ENCODE results near the gene RYR3.

- TF ChIP-seq, protein P1, sequence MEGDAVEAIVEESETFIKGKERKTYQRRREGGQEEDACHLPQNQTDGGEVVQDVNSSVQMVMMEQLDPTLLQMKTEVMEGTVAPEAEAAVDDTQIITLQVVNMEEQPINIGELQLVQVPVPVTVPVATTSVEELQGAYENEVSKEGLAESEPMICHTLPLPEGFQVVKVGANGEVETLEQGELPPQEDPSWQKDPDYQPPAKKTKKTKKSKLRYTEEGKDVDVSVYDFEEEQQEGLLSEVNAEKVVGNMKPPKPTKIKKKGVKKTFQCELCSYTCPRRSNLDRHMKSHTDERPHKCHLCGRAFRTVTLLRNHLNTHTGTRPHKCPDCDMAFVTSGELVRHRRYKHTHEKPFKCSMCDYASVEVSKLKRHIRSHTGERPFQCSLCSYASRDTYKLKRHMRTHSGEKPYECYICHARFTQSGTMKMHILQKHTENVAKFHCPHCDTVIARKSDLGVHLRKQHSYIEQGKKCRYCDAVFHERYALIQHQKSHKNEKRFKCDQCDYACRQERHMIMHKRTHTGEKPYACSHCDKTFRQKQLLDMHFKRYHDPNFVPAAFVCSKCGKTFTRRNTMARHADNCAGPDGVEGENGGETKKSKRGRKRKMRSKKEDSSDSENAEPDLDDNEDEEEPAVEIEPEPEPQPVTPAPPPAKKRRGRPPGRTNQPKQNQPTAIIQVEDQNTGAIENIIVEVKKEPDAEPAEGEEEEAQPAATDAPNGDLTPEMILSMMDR (conservative IDR thresholded peaks at IDR 0.05; ENCODE audit: low read depth, low read length): no peak
- no peak for TF ChIP-seq EZH2 (IDR thresholded peaks at IDR 0.05; ENCODE audit: borderline replicate concordance, low read depth, low read length, poor library complexity, severe bottlenecking)
Measured at GRCh38 chr15:33592864-33593263, 282.1 kb downstream of the RYR3 start.

Measured in A673 (cell line).